Measurements from ENCODE around the gene MCC. TPM values are rescaled to one million over a fixed set of nuclear protein-coding genes. Genes with fewer than 3 reads are reported as not detected.

The MCC gene
- total RNA-seq, 2 experiments from 2014 or later, result 4.0 to 4.1 TPM

DNA sequence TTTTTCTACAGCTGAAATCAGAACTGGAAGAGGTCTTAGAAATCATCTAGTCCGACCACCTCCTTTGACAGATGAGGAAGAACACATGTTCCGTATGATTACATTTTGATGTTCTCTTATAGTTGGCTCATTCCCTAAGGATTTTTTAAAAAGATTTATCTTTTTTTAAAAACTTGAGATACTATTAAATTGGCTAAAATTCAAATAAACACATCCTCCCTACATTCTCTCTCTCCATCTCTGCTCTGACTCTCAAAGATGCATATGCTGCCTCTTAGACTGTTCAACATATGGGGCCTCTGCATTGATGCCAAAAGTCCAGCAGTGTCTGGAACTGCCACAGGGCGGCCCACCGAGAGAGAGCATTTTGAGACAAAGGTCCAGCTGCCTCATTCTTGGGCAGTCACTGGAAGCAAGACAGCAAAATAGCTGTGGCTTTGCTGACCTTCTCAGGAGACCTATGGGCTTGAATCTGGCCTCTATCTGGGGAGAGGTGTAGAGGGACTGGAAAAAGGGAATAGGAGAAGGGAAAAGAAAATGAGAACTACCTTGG, 40.7 kb downstream of the MCC start:
- Mint-ChIP-seq H3K4me3 (no peak overlapping the region), H3K27ac (no peak overlapping the region), H3K27me3 (peaks cover 11% of the 10 kb centered on the region), H3K36me3 (no peaks in the 10 kb centered on the region), H3K9me3 (peaks cover 7% of the 10 kb centered on the region), H3K4me1 (ENCODE audit: low read depth) (peaks cover 4% of the 10 kb centered on the region)
- DNase-seq, result no peak
- ChIA-PET POLR2A (no interaction called here), CTCF (no interaction called here)
- intact Hi-C loops (cut with micrococcal nuclease), result no loop called here

DNA sequence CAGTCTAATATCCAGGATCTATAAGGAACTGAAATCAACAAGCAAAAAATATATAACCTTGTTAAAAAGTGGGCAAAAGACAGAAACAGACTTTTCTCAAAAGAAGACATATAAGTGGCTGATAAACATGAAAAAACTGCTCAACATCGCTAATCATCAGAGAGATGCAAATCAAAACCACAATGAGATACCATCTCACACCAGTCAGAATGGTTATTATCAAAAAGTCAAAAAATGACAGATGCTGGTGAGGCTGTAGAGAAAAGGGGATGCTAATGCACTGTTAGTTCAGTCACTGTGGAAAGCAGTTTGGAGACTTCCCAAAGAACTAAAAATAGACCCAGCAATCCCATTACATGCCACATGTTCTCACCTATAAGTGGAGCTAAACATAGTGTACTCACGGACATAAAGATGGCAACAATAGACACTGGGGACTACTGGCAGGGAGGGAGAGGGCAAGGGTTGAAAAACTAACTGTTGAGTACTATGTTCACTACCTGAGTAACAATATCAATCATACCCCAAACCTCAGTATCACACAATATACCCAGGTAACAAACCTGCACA, 41.8 kb downstream of the MCC start:
- H3K4me3 Mint-ChIP-seq, result no peak overlapping the region
- no peak for DNase-seq
- intact Hi-C loops (cut with micrococcal nuclease), result no loop called here
- no peak overlapping the region for H3K27ac Mint-ChIP-seq
- peaks cover 9% of the 10 kb centered on the region for H3K9me3 Mint-ChIP-seq
- ChIA-PET CTCF (interaction anchor here (1.1 kb wide), 1 partner anchor 110 kb away, joined by 3 read pairs; no protein-coding TSS in a partner anchor), POLR2A (no interaction called here)
- peaks cover 4% of the 10 kb centered on the region for H3K4me1 Mint-ChIP-seq (ENCODE audit: low read depth)
- H3K27me3 Mint-ChIP-seq, result peaks cover 12% of the 10 kb centered on the region
- no peaks in the 10 kb centered on the region for H3K36me3 Mint-ChIP-seq

DNA sequence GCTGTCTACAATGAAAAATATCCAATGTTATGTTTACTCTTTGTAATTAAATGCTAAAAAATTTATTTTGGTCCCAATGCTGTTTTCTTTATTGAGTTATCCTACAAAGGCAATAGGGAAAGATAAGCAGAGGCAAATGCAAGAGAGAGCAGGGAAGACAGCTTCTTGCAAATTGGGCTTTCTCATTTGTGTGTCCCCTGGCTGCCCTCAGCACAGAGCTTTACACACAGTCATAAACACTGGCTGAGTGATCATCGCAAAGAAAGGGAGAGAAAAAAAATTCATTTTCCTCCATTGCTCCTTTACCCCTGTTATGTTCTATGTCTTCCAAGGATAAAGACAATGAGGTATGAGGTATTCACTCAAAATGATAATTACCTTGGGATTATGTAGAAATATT, 51.1 kb downstream of the MCC start:
- Mint-ChIP-seq H3K4me3 (no peak overlapping the region), H3K9me3 (no peaks in the 10 kb centered on the region), H3K27me3 (peaks cover 2% of the 10 kb centered on the region), H3K36me3 (no peaks in the 10 kb centered on the region), H3K4me1 (ENCODE audit: low read depth) (no peaks in the 10 kb centered on the region), H3K27ac (no peak overlapping the region)
- CTCF ChIA-PET, result no interaction called here
- POLR2A ChIA-PET, result no interaction called here
- intact Hi-C loops (cut with micrococcal nuclease), result no loop called here
- DNase-seq, result no peak

- Mint-ChIP-seq H3K36me3 (no peaks in the 10 kb centered on the region), H3K9me3 (no peaks in the 10 kb centered on the region), H3K4me3 (no peak overlapping the region), H3K4me1 (ENCODE audit: low read depth) (no peaks in the 10 kb centered on the region), H3K27ac (no peak overlapping the region), H3K27me3 (no peaks in the 10 kb centered on the region)
- ChIA-PET CTCF (no interaction called here), POLR2A (no interaction called here)
- intact Hi-C loops (cut with micrococcal nuclease), result no loop called here
- DNase-seq, result no peak
Measured at GRCh38 chr5:113435575-113435974, 52.7 kb downstream of the MCC start.

DNA sequence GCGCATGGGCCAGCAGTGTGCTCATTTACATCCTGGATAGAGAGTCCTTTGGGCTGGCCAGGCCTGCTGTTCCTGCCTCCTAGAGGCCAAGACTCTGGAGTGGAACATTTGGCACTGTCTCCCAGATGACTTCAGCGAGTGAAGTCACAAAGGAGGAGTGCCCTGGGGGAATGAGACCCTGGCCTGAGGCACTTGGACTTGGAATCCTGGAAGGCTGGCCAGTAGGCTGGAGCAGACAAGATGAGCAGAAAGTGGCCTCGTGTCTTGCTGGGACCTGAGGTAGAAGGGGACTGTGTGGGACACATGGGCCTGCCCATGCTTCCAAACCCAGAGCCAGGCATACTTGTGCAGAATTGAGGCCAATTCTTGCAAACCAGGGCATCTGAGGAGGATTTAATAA, 53.4 kb downstream of the MCC start, which contains the start of gene TSSK1B:
TSS of gene TSSK1B (minus strand) at position 101 of the 400 bp plus-strand sequence. CDS start 150 bp downstream, outside the sequence.
- Mint-ChIP-seq H3K4me1 (ENCODE audit: low read depth) (no peaks in the 10 kb centered on the region), H3K9me3 (no peaks in the 10 kb centered on the region), H3K4me3 (no peak within 1 kb of the TSS), H3K27me3 (no peaks in the 10 kb centered on the region), H3K36me3 (no peaks in the 10 kb centered on the region), H3K27ac (no peak within 1 kb of the TSS)
- CTCF ChIA-PET, result no interaction called here
- no peak for DNase-seq
- intact Hi-C loops (cut with micrococcal nuclease), result no loop called here
- POLR2A ChIA-PET, result no interaction called here

DNA sequence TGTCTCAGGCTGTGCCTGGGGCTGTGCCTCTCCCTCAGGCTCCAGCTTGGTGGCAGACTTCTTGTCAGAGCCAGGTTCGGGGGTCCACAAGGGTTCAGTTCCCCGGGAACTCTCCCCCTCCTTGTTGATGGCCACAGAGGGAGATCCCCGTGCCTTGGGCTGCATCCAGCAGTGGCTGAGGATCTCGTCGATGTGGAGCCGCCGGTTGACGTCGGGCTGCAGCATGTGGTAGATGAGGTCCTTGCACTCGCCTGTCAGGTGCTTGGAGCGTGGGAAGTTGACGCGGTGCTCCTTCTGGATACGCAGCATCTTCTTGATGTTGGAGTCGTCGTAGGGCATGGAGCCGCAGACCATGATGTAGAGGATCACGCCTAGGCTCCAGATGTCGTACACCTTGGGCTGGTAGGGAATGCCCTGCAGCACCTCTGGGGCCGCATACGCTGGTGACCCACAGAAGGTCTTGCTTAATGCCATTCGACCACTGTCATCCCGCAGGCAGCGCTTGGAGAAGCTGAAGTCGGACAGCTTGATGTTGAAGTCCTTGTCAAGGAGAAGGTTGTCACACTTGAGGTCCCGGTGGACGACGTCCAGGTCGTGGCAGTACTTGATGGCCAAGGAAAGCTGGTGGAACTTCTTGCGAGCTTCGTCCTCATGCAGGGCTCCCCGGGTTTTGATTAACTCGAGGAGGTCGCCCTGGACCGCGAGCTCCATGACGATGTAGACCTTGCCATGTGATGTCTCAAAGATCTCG, 54.2 kb downstream of the MCC start:
- DNase-seq, result no peak
- CTCF ChIA-PET, result no interaction called here
- intact Hi-C loops (cut with micrococcal nuclease), result no loop called here
- Mint-ChIP-seq H3K27me3 (no peaks in the 10 kb centered on the region), H3K27ac (no peak overlapping the region), H3K9me3 (no peaks in the 10 kb centered on the region), H3K4me1 (ENCODE audit: low read depth) (no peaks in the 10 kb centered on the region), H3K36me3 (no peaks in the 10 kb centered on the region), H3K4me3 (no peak overlapping the region)
- POLR2A ChIA-PET, result no interaction called here

GRCh38 chr5:113433071-113433470, 55.2 kb downstream of the MCC start:
- CTCF ChIA-PET, result no interaction called here
- no peaks in the 10 kb centered on the region for H3K36me3 Mint-ChIP-seq
- H3K27me3 Mint-ChIP-seq, result no peaks in the 10 kb centered on the region
- POLR2A ChIA-PET, result no interaction called here
- no peaks in the 10 kb centered on the region for H3K9me3 Mint-ChIP-seq
- DNase-seq, result no peak
- intact Hi-C loops (cut with micrococcal nuclease), result no loop called here
- no peak overlapping the region for H3K4me3 Mint-ChIP-seq
- no peaks in the 10 kb centered on the region for H3K4me1 Mint-ChIP-seq (ENCODE audit: low read depth)
- no peak overlapping the region for H3K27ac Mint-ChIP-seq

DNA sequence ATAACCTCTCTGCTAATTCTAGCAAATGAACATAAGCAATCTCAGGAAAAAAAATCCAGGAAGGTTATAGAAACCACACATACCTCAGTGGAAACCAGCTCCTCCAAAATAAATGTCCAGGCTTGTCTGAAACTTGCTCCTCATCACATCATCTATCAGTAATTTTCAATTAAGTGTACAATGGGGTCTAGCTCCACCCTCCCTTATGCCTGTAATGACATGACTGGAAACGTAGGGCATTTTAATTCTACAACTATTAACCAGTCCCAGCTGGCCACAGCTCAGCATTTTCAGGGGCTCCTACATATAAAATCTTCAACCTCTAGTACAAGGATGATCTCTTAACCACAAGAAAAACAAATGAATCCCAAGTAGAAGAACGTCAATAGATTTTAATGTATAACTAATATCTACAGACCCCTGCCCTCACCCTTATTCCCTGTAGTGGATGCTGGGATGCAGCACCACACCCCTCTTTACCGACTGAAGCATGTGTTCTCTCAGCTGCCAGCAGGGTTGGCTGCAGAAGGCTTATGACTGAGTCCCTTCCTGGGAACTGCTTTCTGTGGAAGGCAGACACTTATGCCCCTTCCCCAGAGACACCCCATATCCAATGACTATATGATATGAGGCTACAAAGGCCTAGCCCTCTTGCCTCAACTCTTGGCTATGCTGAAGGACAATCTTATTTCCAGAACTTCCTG, 60.2 kb downstream of the MCC start:
- Mint-ChIP-seq H3K27ac (no peak overlapping the region), H3K36me3 (no peaks in the 10 kb centered on the region), H3K4me3 (no peak overlapping the region), H3K4me1 (ENCODE audit: low read depth) (no peaks in the 10 kb centered on the region), H3K27me3 (no peaks in the 10 kb centered on the region), H3K9me3 (no peaks in the 10 kb centered on the region)
- no peak for DNase-seq
- POLR2A ChIA-PET, result no interaction called here
- CTCF ChIA-PET, result interaction anchor here (1.2 kb wide), 1 partner anchor 49 kb away, joined by 3 read pairs; no protein-coding TSS in a partner anchor
- intact Hi-C loops (cut with micrococcal nuclease), result no loop called here

DNA sequence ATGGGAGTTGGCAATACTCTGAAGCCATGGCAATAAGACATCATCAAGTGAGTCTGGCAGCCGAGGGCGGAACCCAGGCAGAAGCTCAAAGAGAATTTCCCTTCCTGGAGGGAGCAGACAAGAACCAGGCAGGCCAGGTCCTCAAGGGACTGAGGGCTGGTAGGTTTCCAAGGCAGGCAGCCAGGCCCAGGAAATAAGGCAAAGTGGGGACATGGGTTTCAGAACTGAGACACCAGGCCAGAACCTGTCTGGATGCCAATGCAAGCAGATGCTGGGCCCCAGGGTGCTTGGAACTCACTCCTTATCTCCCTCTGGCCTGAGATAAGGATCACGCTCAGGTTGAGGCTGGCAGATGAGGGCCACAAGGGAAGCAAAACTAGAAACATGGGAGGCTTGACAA, 62.3 kb downstream of the MCC start:
- DNase-seq, result no peak
- no peaks in the 10 kb centered on the region for H3K27me3 Mint-ChIP-seq
- H3K9me3 Mint-ChIP-seq, result no peaks in the 10 kb centered on the region
- H3K27ac Mint-ChIP-seq, result no peak overlapping the region
- intact Hi-C loops (cut with micrococcal nuclease), result no loop called here
- no peaks in the 10 kb centered on the region for H3K36me3 Mint-ChIP-seq
- CTCF ChIA-PET, result no interaction called here
- H3K4me3 Mint-ChIP-seq, result no peak overlapping the region
- H3K4me1 Mint-ChIP-seq (ENCODE audit: low read depth), result no peaks in the 10 kb centered on the region
- POLR2A ChIA-PET, result no interaction called here

GRCh38 chr5:113421693-113422092, 66.6 kb downstream of the MCC start:
- Mint-ChIP-seq H3K27me3 (no peaks in the 10 kb centered on the region), H3K4me1 (ENCODE audit: low read depth) (no peaks in the 10 kb centered on the region), H3K9me3 (no peaks in the 10 kb centered on the region), H3K36me3 (no peaks in the 10 kb centered on the region), H3K27ac (no peak overlapping the region), H3K4me3 (no peak overlapping the region)
- intact Hi-C loops (cut with micrococcal nuclease), result no loop called here
- CTCF ChIA-PET, result interaction anchor here (1.1 kb wide), 1 partner anchor 9 kb away, joined by 3 read pairs; no protein-coding TSS in a partner anchor
- DNase-seq, result no peak
- POLR2A ChIA-PET, result no interaction called here

GRCh38 chr5:113405530-113405929, 82.7 kb downstream of the MCC start:
- CTCF ChIA-PET, result no interaction called here
- no peak overlapping the region for H3K4me3 Mint-ChIP-seq
- no peaks in the 10 kb centered on the region for H3K9me3 Mint-ChIP-seq
- no peak overlapping the region for H3K27ac Mint-ChIP-seq
- no peaks in the 10 kb centered on the region for H3K36me3 Mint-ChIP-seq
- intact Hi-C loops (cut with micrococcal nuclease), result no loop called here
- POLR2A ChIA-PET, result no interaction called here
- no peaks in the 10 kb centered on the region for H3K27me3 Mint-ChIP-seq
- H3K4me1 Mint-ChIP-seq (ENCODE audit: low read depth), result no peaks in the 10 kb centered on the region
- DNase-seq, result no peak

DNA sequence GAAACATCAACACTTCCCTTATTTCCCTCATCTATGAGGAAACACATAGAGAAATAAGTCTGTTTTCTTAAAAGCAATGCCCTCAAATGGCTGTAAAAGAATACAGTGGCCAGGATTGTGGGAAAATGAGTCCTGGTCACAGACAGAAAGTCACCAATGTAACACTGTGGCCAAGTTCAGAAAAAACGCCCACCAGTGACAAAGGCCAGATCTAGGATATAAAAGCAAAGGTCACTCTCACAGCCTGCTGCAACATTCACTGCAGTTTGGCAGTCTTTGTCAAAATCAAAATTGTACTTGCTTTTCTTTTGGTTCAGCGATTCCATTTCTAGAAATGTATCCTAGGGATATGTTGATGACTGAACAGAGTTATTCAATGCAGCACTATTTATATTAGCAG, 84.0 kb downstream of the MCC start:
- H3K36me3 Mint-ChIP-seq, result no peaks in the 10 kb centered on the region
- ChIA-PET POLR2A (no interaction called here), CTCF (no interaction called here)
- no peak overlapping the region for H3K4me3 Mint-ChIP-seq
- no peak overlapping the region for H3K27ac Mint-ChIP-seq
- H3K27me3 Mint-ChIP-seq, result no peaks in the 10 kb centered on the region
- intact Hi-C loops (cut with micrococcal nuclease), result no loop called here
- no peaks in the 10 kb centered on the region for H3K9me3 Mint-ChIP-seq
- DNase-seq, result no peak
- H3K4me1 Mint-ChIP-seq (ENCODE audit: low read depth), result no peaks in the 10 kb centered on the region

All from activated CD4-positive, alpha-beta memory T cell treated with anti-CD3 and anti-CD28 coated beads for 36 hours (primary cell).